NCI-H1417 treated with DMSO at 0.1 percent for 48 hours (cell line): ENCODE measurements around the gene ZNF540.
"Not testable (repeated sequence)": the region's sequence is repeated elsewhere in the genome, so short reads cannot be mapped to it uniquely, and the experiment has no call there.

Experiments used
- DNase-seq: peaks from one replicate; lab custom pipeline; 2025; lab: John Stamatoyannopoulos, UW

Gene ZNF540

GRCh38 chr19:37594304-37594981 is at the start of gene ZNF540, which contains the start of gene ZNF571:
Gene ZNF540 (plus strand): TSS chr19:37594876. CDS start chr19:37598448, 3,572 bp downstream.
Gene ZNF571 (minus strand): TSS chr19:37594792. CDS start chr19:37586676, 8,116 bp downstream.
- DNase-seq: peak; percentile 73

- DNase-seq: no peak
These were observed 43.3 kb upstream of the ZNF540 start for GRCh38 chr19:37551129-37551993.

- no peak for DNase-seq
These were observed 31.2 kb upstream of the ZNF540 start for GRCh38 chr19:37563518-37563917.

GRCh38 chr19:37564624-37565369 is 29.9 kb upstream of the ZNF540 start:
- DNase-seq: no peak

- DNase-seq: no peak
These were observed 29.4 kb upstream of the ZNF540 start for GRCh38 chr19:37565370-37565669.

GRCh38 chr19:37572203-37572602 is 22.5 kb upstream of the ZNF540 start:
- no peak for DNase-seq

- no peak for DNase-seq
These were observed 11.3 kb upstream of the ZNF540 start for GRCh38 chr19:37583340-37583739.

GRCh38 chr19:37593996-37594303 is 726 bp upstream of the ZNF540 start:
- no peak for DNase-seq

- DNase-seq: no peak
These were observed 306 bp downstream of the ZNF540 start for GRCh38 chr19:37594982-37595382.

- DNase-seq: no peak
These were observed 40.7 kb downstream of the ZNF540 start for GRCh38 chr19:37635076-37636056.

- DNase-seq: no peak
These were observed 59.4 kb downstream of the ZNF540 start for GRCh38 chr19:37654118-37654517.

- DNase-seq: no peak
These were observed 60.1 kb downstream of the ZNF540 start for GRCh38 chr19:37654629-37655300.

- DNase-seq: peak; percentile 84
These were observed 60.6 kb downstream of the ZNF540 start, which contains the start of gene ZFP30 for GRCh38 chr19:37655301-37655688. Gene ZFP30 (minus strand): TSS chr19:37655465. CDS start chr19:37647822, 7,643 bp downstream.

GRCh38 chr19:37655689-37656371 is 61.2 kb downstream of the ZNF540 start:
- DNase-seq: peak; percentile 84

GRCh38 chr19:37657157-37657556 is 62.5 kb downstream of the ZNF540 start:
- not testable (repeated sequence) for DNase-seq
